Stromal cell of bone marrow (primary cell): ENCODE data around the gene OSTF1.

Experiments
- DNase-seq: peaks from one replicate; pipeline ENCODE4 v3.0.0-alpha.2; 2012; ENCODE audit warnings: low read depth

Gene OSTF1

GRCh38 chr9:75084081-75084672 is 4.1 kb upstream of the OSTF1 start:
- DNase-seq, result no peak

DNA sequence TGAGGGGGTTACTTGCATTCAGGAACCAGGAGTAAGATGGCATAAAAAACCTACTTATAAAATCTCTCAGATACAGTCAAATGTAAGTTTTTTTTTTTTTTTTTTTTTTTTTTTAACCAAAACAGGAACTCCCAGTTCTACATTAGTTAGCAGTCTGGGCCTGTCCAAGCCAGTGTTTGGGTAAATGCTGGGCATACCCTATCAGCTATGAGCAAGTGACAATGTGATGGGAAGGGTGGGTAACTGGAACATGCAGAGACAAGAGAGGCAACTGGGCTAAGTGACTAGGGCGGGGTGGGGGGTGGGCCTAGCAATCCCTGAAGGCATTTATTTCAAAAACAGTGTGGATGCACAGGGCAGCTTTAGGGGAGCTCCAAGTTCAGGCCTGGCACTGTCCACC is 2.7 kb upstream of the OSTF1 start:
- DNase-seq, result no peak

GRCh38 chr9:75086541-75087288 is 1.6 kb upstream of the OSTF1 start:
- no peak for DNase-seq

- peak; percentile 28 for DNase-seq
Measured at GRCh38 chr9:75087289-75087823, 958 bp upstream of the OSTF1 start.

DNA sequence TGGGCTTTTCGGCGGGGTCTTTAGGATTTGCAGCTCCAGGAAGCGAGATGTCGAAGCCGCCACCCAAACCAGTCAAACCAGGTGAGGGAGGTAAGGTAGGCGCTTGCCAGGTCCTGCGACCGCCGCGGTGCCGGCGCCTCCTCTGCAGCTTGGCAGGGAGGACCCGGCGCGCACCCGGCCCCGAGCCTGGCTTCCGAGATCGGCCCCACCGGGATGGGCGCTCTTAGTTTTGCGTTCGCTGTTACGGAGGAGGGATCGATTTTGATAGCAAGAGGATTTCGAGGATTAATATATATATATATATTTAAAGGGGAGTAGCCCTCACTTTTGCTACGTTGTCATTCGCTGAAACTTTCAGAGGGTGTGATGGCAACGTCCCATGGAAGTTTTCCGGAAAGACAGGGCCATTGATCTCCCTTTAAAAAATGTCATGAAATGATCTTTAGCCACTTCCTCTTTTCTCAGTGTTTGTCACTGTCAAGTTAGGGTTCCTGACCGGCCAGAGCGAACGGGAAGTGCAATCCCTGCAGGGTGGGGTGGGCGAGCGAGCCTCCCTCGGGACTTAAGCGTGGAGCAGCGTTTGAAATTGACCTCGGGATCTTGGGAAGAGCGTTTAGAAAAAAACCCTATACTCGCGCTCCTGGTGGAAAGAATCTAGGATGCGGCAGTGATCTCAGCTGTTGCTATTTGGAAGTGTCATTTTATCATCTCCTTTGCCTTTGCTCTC is 495 bp downstream of the OSTF1 start:
- peak; percentile 34 for DNase-seq

GRCh38 chr9:75089373-75089766 is 1.1 kb downstream of the OSTF1 start:
- DNase-seq, result no peak

- no peak for DNase-seq
Measured at GRCh38 chr9:75090579-75090978, 2.3 kb downstream of the OSTF1 start.

DNA sequence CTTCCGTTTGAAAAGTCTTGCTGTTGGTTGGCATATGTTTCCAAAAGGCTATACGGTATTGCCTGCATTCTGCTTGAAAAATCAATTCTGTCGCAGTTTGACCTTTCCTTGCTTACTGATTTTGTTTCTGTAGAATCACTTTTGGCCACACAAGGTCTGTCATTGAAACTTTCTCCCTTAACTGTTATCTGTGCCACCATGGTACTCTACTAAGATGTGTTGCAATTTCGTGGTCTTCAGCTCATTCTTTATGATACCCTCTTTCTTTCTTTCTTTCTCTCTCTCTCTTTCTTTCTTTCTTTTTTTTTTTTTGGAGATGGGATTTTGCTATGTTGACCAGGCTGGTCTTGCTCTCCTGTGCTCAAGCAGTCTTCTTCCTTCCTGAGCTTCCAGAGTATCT is 4.5 kb downstream of the OSTF1 start:
- DNase-seq, result no peak

GRCh38 chr9:75096796-75097195 is 8.5 kb downstream of the OSTF1 start:
- DNase-seq, result no peak

- no peak for DNase-seq
Measured at GRCh38 chr9:75101004-75101588, 12.8 kb downstream of the OSTF1 start.

DNA sequence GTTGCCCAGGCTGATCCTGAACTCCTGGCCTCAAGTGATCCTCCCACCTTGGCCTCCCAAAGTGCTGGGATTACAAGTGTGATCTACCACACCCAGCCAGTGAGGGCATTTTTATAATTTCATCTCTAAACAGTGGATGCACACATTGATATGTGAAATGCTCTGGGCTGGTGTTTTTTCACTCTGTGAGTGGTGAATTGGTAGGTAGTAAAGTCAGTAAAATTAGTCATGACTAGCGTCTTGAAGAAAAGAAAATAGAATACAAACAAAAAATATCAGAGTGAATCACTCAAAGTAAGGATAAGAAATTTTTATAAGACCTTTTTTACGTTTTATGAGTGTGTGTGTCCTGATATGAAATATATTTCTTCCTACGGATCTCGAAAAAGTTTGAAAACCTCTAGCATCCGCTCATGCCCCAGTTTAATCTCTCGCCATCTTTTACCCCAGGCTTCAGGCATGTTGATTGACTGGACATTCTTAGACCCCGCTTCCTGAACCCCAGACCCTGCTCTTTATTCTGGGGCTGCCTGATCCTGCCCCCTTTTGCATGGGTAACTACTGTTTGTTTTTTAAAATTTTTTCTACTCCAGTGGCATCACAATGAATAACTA is 14.0 kb downstream of the OSTF1 start:
- DNase-seq, result no peak

DNA sequence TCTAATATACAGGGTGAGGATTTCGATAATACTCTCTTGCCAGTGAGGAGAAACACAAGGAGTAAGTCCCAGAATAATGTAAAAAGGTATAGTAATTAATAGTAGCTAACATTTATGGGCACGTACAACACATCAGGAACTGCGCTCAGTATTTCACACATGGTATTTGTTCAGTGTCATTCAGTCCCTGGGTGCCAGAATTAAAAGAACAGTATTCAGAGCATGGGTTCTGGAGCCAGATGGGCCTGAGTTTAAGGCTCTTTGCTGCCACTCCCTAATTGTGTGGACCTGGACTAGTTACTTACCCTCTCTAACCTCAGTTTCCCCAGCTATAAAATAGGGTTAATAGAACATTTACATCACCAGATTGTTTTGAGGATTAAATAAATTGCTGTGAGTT is 16.3 kb downstream of the OSTF1 start:
- DNase-seq, result no peak

GRCh38 chr9:75105019-75105540 is 16.8 kb downstream of the OSTF1 start:
- no peak for DNase-seq

DNA sequence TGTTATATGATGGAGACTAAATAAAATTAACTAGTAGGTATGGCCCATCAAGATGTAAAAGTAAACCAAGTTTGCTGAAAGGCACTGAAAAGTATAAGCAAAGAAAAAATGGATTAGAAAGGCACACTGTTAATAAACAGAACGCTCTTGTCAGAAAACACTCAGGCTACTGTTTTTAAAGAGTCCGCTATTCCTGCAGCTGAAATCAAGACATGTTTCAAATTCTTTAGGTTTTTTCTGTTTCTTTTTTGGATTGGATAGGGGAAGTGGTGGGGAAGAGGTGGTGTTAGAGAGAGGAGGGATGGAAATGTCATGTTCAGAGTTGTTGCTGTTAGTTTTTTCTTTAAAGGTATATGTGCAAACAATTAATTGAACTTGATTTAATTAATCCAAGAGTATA is 17.5 kb downstream of the OSTF1 start:
- DNase-seq, result no peak

DNA sequence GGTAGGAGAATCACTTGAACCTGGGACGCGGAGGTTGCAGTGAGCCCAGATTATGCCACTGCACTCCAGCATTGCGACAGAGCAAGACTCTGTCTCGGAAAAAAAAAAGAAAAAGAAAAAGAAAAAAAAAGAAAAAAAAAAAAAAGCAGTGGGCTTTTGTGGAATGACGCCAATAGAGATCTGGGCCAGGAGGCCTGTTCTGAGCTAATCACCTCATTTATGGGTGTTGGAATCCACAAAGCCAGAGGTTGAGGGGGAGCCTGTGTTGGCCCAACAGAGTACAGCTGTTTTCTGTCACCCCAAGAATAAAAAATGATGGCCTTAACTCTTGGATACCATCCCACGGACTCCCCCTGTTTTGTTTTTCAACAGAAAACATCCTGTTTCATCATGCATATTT is 18.5 kb downstream of the OSTF1 start:
- DNase-seq, result no peak

DNA sequence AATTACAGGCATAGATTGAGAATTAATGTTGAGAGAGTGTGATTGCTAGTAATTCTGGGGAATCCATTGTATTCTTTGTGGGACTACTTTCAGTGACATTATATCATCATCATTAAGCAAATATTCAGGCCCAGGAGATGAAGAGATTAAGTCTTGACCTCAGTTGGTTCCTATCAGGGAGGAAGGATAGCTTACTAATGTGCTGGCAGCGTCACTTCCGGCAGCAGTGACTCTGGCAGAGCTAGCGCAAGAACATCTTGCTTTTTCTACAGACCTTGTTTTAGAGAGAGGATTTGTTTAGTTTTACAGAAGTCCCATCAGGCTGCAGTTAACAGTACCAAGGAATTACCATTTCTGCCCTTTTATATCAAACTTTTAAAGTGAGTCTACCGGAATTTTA is 20.3 kb downstream of the OSTF1 start:
- no peak for DNase-seq

GRCh38 chr9:75109210-75109839 is 21.0 kb downstream of the OSTF1 start:
- no peak for DNase-seq

DNA sequence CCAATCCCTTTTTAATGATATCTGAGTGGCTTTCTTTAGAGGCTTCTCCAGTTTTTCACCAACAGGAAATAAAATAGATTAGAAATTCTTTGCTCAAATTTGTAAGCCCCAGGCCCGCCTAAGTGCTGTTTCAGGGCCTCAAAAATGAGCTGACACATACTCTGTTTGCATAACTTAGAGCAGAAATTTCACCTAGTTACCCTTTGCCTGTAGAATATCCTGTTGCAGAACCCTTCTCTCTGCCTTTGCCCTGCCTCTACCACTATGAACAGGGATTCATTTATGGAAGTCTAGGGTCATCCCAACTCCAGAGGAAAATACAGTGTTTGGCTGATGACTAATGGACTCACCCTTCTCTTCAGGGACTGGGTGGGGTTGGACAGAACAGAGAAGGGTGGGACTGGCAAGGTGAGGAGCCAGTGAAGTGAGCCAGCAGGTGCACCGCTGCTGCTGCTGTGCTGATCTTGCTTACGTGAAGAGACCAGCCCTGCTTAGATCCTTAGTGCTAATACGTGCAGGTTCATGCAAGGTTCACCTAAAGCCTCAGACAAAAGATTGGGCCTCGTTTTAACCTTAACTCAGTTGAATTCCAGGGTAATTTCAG is 22.8 kb downstream of the OSTF1 start:
- DNase-seq, result no peak

- DNase-seq, result no peak
Measured at GRCh38 chr9:75112789-75113188, 24.5 kb downstream of the OSTF1 start.

GRCh38 chr9:75116306-75116705 is 28.0 kb downstream of the OSTF1 start:
- DNase-seq, result no peak

DNA sequence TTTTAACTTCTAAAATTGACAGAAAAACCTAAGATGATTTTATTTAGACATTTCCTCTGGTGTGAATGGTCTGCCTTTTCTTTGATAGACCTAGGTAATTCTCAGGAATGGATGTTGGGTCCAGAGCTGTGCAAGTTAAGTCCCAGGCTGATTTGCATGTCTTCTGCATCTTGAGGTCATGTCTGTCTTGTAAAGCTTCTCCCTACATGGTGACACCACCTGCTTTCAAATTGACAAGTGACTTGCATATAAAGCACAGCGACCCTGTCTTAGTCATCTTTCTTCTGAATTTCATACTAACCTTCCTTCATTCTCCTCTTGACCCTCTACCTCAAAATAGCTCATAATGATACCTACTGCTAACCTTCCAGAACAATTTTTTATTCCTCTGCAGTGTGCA is 29.2 kb downstream of the OSTF1 start:
- DNase-seq, result no peak
